ENCODE data around the gene LRIT1. TPM values are rescaled to one million over a fixed set of nuclear protein-coding genes. Genes with fewer than 3 reads are reported as not detected.
A peak's percentile ranks its signal among the peaks of the same experiment; 100 is the strongest.

The LRIT1 gene
- total and polyA plus RNA-seq, 3 donors from 2014 or later, result 4.0 to 12.8 (median 6.6) TPM

DNA sequence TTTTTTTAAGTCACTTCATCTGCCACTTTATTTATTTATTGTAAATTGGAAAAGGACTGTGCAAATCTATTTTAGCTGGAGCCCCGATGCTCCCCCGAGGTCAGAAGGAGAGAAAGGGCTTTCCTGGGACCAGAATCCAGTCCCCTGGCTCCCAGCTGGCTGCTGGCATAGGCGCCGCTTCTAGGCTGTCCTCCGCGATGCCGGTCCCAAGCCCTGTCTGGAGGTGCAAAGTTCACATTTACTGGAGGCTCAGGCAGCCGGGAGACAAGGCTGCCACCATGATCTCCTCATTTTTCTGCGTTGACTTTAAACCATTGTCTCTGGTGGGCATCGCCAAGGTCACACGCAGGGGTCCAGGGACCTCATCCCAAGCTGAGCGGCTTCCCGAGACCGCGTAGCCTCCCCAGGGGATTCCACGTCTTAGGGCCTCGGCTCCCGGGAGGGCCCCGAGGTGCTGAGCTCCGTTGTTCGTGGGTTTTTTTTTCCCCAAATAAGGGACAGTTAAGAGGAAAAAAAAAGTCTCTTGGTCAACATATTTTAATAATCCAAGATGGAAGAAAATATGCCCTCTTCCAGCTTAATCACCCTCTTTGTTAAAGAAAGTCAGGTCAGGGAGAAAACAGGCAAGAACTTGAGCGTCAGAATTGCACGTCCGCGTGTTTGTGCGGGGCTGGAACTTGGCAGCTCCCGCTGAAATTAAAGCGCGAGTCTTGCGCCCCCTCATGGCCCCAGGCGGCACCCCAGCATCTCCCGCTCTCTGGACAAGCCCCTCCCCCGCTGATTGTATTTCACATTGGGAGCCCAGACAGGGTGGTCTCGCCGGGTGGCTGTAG lies 15.4 kb upstream of the LRIT1 start:
- no peak for TF ChIP-seq POLR2A (IDR thresholded peaks at IDR 0.05)
- TF ChIP-seq, protein P1, sequence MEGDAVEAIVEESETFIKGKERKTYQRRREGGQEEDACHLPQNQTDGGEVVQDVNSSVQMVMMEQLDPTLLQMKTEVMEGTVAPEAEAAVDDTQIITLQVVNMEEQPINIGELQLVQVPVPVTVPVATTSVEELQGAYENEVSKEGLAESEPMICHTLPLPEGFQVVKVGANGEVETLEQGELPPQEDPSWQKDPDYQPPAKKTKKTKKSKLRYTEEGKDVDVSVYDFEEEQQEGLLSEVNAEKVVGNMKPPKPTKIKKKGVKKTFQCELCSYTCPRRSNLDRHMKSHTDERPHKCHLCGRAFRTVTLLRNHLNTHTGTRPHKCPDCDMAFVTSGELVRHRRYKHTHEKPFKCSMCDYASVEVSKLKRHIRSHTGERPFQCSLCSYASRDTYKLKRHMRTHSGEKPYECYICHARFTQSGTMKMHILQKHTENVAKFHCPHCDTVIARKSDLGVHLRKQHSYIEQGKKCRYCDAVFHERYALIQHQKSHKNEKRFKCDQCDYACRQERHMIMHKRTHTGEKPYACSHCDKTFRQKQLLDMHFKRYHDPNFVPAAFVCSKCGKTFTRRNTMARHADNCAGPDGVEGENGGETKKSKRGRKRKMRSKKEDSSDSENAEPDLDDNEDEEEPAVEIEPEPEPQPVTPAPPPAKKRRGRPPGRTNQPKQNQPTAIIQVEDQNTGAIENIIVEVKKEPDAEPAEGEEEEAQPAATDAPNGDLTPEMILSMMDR (IDR thresholded peaks at IDR 0.05), result peak in 2 of 3 experiments; percentile 34 to 47
- no peaks in the 10 kb centered on the region for H3K27me3 ChIP-seq
- H3K36me3 ChIP-seq (ENCODE audit: low read depth, missing control alignments), result no peaks in the 10 kb centered on the region
- WGBS, 2 donors, result 30 to 38% methylated on average over 32 to 35 of the region's 35 CpGs
- H3K4me1 ChIP-seq, result no peaks in the 10 kb centered on the region
- intact Hi-C loops (cut with DNase I; ENCODE audit: low total_unique reads), result no loop called here
- H3K4me3 ChIP-seq, result peak overlapping the region; percentile 27 to 41
- no peaks in the 10 kb centered on the region for H3K9me3 ChIP-seq
- peak; percentile 69 for DNase-seq
- no peak overlapping the region for H3K27ac ChIP-seq

DNA sequence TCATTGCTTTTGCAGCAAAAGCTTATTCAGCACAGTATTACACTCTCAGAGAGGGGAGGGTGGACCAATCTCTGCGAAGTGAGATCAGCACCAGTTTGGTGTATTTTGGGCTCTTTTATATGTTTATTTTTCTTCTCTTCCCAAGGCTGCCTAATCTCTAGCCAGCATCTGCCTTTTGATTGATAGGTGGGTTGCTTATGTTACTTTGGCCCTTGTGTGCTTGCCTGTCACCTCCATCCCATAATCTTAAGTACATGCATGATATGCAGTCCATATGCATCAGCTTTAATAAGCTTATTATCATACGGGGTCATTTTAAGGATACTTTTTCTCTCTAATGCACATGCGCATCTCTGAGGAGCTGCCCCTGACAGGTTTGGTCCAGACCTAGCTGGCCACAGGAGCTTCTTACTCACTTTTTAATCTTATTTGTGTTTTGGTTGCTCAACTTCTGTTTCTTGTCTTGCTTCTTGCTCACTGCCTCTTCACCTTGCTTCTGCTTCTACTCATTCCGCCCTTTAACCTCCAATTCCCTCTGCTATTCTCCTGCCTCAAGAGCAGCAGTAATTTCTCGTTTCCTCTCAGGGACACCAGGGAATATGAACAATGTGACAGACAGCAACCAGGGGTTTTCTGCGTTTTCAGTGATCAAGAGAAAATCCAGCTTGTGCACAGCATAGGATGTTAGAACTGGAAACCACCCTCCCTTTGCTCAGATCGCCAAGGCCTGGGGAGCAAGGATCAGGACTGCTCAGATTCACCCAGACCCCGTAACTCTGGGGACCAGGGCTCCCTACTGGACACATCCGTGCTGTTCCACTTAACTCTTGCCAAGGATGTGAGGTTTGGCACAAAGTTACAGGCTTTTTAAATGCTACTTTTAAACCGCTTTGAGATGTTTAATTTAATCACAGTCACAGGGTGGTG lies 13.5 kb upstream of the LRIT1 start:
- H3K27ac ChIP-seq, result no peak overlapping the region
- intact Hi-C loops (cut with DNase I; ENCODE audit: low total_unique reads), result no loop called here
- WGBS, 2 donors, result 62 to 64% methylated on average over 10 of the region's 10 CpGs
- no peaks in the 10 kb centered on the region for H3K36me3 ChIP-seq (ENCODE audit: low read depth, missing control alignments)
- no peak for DNase-seq
- no peaks in the 10 kb centered on the region for H3K27me3 ChIP-seq
- H3K4me3 ChIP-seq, result no peak overlapping the region
- no peaks in the 10 kb centered on the region for H3K9me3 ChIP-seq
- no peak for TF ChIP-seq POLR2A (IDR thresholded peaks at IDR 0.05)
- TF ChIP-seq, protein P1 (IDR thresholded peaks at IDR 0.05), result no peak
- no peaks in the 10 kb centered on the region for H3K4me1 ChIP-seq

DNA sequence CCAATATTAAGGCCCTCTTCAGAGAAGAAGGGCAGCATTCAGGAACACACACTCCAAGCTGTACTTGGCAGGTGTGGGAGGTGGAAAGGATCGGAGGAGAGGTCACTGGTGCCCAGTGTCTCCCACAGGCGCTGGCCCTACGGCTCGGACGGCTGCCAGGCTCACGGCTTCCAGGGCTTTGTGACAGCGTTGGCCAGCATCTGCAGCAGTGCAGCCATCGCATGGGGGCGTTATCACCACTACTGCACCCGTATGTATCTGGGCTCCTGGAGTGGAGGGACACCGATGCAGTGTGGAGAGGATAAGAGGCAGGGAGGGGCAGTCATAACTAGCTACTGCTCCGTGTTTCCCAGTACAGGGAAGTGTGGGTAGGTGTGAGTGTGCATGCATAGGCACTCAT lies 7.4 kb upstream of the LRIT1 start:
- Histone ChIP-seq H3K27me3 (no peaks in the 10 kb centered on the region), H3K4me3 (no peak overlapping the region), H3K9me3 (no peaks in the 10 kb centered on the region), H3K36me3 (ENCODE audit: low read depth, missing control alignments) (no peaks in the 10 kb centered on the region), H3K4me1 (no peaks in the 10 kb centered on the region), H3K27ac (no peak overlapping the region)
- 52 to 65% methylated on average over 12 of the region's 12 CpGs for WGBS, 2 donors
- peak; percentile 50 for DNase-seq
- TF ChIP-seq, protein P1 (IDR thresholded peaks at IDR 0.05), result no peak
- intact Hi-C loops (cut with DNase I; ENCODE audit: low total_unique reads), result loop anchor here (5.0 kb wide), 1 partner anchor 96 kb away; no protein-coding TSS in a partner anchor

DNA sequence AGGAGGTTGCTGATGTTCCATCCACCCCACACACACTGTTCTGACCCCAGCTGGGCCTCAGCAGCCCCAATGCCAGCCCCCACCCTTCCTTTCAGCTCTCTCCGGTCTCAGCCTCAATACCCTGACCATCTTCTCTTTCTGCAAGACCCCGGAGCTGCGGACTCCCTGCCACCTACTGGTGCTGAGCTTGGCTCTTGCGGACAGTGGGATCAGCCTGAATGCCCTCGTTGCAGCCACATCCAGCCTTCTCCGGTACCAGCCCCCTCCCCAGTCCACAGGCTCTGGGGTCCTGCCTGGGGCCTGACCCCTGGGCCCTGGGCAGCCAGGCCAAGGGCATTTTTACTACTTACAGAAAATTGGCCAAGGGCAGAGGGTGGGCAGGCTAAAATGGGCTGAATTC lies 6.2 kb upstream of the LRIT1 start:
- Histone ChIP-seq H3K4me1 (no peaks in the 10 kb centered on the region), H3K9me3 (no peaks in the 10 kb centered on the region), H3K27ac (no peak overlapping the region), H3K27me3 (no peaks in the 10 kb centered on the region), H3K36me3 (ENCODE audit: low read depth, missing control alignments) (no peaks in the 10 kb centered on the region), H3K4me3 (no peak overlapping the region)
- WGBS, 2 donors, result 82 to 85% methylated on average over 6 of the region's 6 CpGs
- intact Hi-C loops (cut with DNase I; ENCODE audit: low total_unique reads), result loop anchor here (5.0 kb wide), 1 partner anchor 95 kb away; no protein-coding TSS in a partner anchor
- no peak for DNase-seq
- no peak for TF ChIP-seq POLR2A (IDR thresholded peaks at IDR 0.05)
- TF ChIP-seq, protein P1 (IDR thresholded peaks at IDR 0.05), result no peak
